GM10248 (cell line): Measurements from ENCODE around the gene TYR.
"Not testable (repeated sequence)": the region's sequence is repeated elsewhere in the genome, so short reads cannot be mapped to it uniquely, and the experiment has no call there.

ENCODE experiments used
- CTCF ChIA-PET: fragments of 300-600 bp; sonication (Branson Sonifier 250); formaldehyde crosslinking; extraction: SDS; loops from one replicate; lab custom pipeline; 2021; ENCODE audit warnings: antibody characterized with exemption; lab: Yijun Ruan, JAX
- POLR2A ChIA-PET: fragments of 350-650 bp; sonication (Branson Sonifier 250); formaldehyde crosslinking; extraction: SDS; loops from one replicate; lab custom pipeline; 2020; ENCODE audit warnings: antibody characterized with exemption; lab: Yijun Ruan, JAX
- DNase-seq: peaks from one replicate; pipeline ENCODE4 v3.0.0; 2012; ENCODE audit errors: extremely low spot score
- TF ChIP-seq, protein P1 (sequence below): IDR thresholded peaks from 2 replicates; pipeline ENCODE4 v1.5.1; 2012; ENCODE audit warnings: mild to moderate bottlenecking, low read depth; ENCODE audit errors: extremely low read depth, missing control alignments, control extremely low read depth

Gene TYR

DNA sequence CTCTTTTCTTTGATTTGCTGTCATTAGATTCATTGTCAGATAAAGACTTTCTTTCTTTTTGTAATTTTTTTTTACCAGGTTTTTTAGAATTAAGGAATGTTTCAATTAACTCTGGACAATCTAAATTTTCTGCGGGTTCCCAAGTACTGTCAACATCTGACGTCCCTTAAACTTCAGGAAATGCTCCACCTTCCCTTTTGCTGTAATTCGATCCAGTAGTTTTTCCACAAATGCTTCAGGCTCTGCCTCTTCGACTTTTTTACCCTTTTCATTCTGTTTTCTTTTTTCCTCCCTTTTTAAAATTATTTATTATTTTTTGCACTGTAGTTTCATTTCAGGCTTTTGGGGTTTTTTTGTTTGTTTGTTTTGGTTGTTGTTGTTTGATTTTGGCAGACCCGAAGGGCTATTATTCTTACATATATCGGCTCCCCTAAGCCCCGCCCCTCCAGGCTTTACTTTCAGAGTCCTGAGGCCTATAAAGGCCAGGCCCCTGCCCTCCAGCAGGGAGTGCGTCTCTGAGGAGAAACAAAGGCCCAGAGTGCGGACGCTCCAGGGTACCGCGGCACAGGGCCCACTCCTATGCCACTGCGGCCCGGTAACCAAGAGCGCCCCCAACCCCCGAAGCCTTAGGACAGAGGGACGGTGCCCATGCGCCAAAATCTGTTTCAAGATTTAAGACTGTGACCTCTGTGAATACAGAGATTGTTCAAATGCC lies 116.4 kb downstream of the TYR start:
- TF ChIP-seq, protein P1, sequence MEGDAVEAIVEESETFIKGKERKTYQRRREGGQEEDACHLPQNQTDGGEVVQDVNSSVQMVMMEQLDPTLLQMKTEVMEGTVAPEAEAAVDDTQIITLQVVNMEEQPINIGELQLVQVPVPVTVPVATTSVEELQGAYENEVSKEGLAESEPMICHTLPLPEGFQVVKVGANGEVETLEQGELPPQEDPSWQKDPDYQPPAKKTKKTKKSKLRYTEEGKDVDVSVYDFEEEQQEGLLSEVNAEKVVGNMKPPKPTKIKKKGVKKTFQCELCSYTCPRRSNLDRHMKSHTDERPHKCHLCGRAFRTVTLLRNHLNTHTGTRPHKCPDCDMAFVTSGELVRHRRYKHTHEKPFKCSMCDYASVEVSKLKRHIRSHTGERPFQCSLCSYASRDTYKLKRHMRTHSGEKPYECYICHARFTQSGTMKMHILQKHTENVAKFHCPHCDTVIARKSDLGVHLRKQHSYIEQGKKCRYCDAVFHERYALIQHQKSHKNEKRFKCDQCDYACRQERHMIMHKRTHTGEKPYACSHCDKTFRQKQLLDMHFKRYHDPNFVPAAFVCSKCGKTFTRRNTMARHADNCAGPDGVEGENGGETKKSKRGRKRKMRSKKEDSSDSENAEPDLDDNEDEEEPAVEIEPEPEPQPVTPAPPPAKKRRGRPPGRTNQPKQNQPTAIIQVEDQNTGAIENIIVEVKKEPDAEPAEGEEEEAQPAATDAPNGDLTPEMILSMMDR, result no peak
- CTCF ChIA-PET, result no interaction called here
- no peak for DNase-seq
- POLR2A ChIA-PET, result no interaction called here

DNA sequence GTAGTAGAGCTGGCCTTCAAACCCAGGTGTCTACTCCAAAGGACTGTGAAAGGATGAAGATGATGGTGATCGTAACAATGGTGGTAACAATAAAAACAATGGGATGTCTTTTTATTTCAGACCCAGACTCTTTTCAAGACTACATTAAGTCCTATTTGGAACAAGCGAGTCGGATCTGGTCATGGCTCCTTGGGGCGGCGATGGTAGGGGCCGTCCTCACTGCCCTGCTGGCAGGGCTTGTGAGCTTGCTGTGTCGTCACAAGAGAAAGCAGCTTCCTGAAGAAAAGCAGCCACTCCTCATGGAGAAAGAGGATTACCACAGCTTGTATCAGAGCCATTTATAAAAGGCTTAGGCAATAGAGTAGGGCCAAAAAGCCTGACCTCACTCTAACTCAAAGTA lies 117.3 kb downstream of the TYR start:
- POLR2A ChIA-PET, CTCF ChIA-PET, DNase-seq: not testable (repeated sequence)

DNA sequence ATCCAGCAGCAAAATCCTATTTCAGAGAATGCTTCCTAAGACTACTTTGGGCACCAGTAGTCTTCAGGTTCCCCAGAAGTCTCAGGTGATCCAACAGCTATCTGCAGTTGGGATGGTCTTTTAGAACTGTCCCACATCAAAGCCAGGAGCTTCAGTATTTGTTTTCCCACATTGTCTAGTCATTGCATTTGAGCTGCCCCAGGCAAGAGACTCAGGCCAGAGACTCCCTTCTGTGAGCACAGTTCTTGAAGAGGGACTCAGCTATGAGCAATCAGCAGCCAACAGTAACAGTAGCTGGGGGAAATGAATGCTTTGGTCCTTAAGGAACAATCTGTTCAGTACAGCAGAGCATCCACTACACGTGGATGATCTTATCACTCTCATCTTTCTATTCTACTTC lies 125.4 kb downstream of the TYR start:
- DNase-seq, POLR2A ChIA-PET, CTCF ChIA-PET: not testable (repeated sequence)

DNA sequence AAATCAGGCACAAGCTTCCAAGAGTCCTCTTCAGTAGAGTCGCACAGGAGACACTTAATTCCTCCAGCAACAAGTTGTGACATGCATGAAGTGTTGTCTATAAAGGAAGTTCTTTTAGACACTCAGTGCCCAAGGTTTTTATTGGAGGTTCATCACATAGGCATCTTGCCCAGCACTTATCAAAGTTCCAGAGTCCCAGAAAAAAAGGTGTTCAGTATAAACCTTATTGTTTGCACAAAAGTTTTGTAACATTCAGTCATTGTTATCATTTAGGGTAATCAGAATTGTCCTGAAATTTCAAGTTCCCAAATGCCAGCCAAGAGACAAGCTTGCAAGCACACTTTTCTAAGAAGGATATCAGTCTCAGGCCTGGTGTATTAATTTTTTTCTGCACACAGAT lies 130.6 kb downstream of the TYR start:
- CTCF ChIA-PET, DNase-seq, POLR2A ChIA-PET: not testable (repeated sequence)

DNA sequence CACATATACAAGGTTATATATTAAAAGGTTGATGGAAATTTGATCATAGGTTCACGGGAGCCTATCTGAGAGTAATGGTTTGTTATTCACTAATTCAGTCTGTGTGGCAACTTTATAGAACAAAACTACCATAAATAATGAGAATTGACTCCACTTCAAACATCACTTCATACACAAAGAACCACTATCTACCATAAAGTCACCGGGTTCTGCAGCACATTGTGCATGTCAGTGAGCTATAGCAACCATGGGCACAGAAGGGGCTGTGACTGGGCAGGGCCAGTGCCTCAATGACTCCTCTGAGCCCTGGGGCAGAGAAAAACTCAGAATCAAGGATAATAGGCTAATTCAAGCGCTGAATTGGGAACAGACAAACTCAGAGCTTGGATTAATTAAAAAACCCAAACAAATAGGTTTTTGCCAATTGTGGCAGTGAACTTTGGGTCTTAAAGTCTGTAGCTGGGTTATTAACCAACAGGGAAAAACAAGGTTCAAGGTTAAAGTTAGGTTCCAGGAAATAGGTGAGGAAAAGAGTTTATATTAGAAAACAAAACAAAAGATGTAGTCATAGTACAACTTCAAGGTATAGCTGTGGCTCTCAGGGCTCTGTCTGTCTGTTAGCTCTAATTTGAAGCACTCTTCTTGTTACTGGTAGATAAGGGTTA lies 131.8 kb downstream of the TYR start:
- DNase-seq, CTCF ChIA-PET: not testable (repeated sequence)

DNA sequence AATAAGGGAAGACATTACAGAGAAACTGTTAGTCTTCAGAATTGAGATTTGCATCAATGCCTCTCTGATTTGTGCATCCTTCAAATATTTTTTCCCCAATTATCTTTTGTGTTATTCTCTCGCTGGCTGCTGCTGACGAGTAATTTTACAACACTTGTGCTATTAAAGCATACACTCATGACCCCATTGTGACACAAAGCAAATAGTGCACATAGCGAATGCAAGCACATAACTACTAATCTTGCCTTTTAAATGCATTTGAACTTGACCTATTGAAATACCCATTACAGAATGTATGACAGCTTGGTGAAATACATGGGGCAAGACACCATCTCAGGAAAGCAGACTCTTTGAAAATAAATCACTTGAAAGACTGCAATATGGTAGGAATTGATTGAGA lies 132.9 kb downstream of the TYR start:
- POLR2A ChIA-PET, result interaction anchor here (0.7 kb wide), 1 partner anchor 9 kb away, joined by 4 read pairs; no protein-coding TSS in a partner anchor
- CTCF ChIA-PET, DNase-seq: not testable (repeated sequence)

More for the DNA sequence above, 131.8 kb downstream of the TYR start:
- POLR2A ChIA-PET, result not testable (repeated sequence)

DNA sequence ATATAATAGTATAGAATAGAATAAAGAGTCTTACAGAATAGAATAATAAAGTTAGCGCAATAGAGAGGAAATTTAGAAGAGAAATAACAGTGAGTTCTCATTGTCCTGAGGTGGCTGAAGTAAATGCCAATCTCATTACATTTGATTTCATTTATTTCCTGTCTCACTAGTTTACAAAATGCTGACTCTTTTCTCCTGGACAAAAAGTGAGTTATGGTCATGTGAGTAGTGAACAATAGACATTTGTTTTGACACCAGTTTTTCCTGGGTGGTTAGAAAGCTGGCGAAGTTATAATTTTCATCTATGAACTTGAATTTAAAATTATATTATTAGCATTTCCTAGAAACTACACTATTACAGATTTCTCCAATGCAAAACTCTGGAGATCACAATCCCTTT lies 143.7 kb downstream of the TYR start:
- TF ChIP-seq, protein P1, result no peak
- ChIA-PET CTCF (no interaction called here), POLR2A (no interaction called here)
- DNase-seq, result no peak

DNA sequence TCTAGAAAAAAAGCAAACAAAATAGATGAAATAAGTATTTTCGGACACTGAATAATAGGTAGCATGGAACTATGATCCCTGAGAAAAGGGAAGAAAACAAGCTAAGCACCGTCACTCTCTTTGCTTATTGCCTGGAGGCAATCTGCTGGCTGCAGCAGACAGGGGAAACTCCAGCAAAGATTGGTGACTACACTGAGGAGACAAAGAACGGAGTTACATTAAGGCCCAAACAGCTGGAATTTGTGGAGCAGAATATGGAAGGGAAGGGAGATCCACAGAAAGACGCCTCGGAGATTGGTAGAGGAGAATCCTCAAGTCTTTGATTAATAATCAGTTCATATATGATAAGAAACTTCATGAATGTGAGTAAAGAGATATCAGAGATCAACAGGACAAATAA lies 150.2 kb downstream of the TYR start:
- ChIA-PET CTCF (no interaction called here), POLR2A (no interaction called here)
- no peak for DNase-seq
- TF ChIP-seq, protein P1, result no peak

DNA sequence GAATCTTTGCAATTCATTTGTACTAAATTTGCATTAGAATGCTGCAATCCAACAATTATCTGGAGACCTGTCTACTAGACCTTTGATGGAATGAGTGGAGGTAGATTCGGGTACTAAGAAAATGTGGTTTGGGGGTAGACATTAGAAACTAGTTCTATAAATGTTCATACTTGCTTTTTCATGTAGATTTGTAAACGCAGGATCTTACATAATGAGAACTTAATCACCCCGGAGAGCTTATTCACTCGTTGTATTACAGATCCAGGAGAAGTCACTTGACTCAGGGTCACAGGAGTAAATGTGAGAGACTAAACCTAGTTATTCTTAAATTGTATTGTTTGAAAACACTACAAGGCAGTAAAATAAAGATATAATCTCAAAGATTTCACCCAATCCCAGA lies 154.3 kb downstream of the TYR start:
- POLR2A ChIA-PET, DNase-seq, CTCF ChIA-PET: not testable (repeated sequence)

DNA sequence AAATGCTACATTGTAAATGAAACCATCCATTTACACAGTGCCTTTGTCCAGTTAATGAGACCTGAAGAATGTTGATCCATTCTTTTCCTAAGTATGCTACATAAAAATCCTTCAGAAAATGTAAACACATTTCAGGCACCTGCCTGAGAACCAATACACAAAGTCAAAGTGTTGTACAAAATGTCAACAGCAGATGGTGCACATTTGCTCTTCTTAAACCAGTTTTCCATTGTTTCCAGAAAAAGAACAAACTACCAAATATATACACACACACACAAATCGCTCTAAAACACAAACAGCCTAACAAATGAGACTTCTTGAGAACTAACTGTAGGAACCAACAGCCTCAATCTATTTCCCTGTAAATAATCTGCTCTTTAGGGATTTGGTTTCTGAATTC lies 156.0 kb downstream of the TYR start:
- CTCF ChIA-PET, POLR2A ChIA-PET, DNase-seq: not testable (repeated sequence)

DNA sequence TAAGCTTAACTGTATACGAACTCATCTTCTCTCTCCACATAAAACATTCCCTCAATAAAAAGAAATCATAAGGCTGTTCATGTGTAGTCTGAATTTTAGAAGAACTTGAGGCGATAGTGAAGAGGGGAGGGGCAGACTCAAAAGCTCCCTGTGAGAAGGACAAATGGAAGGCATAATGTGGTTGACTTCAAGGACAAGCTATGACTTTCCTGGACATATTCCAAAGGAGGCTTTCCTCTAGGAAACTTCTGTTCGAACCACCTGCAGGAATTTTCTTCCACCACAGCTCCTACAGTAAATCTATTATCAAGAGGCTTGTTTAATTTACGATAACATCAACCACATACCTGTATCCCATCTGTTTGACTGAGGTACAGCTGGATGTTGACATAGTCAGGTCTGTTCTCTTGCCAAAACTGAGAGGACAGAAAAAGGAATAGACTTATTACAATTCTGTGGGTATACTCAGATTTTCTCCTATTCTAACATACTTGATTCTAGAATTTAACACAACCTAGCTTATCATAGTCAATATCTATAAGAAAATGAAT lies 159.5 kb downstream of the TYR start:
- CTCF ChIA-PET, POLR2A ChIA-PET, DNase-seq: not testable (repeated sequence)

DNA sequence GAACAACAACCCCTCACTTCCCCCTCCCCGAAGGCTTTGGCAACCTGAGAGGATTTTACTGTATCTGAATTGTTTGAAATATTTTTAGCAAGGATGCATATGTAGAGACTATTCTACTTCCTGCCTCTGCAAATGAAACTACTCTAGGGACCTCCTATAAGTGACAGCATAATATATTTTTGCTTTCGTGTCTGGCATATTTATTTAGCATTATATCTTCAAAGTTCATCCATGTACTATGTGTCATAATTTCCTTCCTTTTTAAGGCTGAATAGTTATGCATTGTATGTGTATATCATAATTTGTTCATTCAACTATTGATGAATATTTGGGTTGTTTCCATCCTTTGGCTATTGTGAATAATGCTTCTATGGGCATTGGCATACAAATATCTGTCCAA lies 160.4 kb downstream of the TYR start:
- DNase-seq, POLR2A ChIA-PET, CTCF ChIA-PET: not testable (repeated sequence)

DNA sequence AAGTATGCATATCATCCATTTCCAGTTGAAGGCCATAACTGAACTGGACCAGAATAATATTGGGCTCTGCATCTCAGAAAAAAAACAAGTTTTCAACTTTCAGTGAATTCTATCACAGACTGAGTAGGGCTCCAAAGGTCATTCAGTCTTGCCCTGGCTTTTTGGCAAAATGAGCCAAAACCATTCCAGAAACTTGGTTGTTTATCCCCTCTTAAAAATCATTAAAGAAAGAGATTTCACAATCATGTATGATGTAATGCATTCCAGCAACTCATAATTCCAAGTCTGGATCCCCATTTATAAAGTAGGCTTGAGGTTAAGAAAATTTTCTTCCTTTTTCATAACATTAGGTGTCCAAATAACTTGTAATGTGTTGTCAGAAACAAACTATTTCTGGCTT lies 162.8 kb downstream of the TYR start:
- CTCF ChIA-PET, POLR2A ChIA-PET, DNase-seq: not testable (repeated sequence)

DNA sequence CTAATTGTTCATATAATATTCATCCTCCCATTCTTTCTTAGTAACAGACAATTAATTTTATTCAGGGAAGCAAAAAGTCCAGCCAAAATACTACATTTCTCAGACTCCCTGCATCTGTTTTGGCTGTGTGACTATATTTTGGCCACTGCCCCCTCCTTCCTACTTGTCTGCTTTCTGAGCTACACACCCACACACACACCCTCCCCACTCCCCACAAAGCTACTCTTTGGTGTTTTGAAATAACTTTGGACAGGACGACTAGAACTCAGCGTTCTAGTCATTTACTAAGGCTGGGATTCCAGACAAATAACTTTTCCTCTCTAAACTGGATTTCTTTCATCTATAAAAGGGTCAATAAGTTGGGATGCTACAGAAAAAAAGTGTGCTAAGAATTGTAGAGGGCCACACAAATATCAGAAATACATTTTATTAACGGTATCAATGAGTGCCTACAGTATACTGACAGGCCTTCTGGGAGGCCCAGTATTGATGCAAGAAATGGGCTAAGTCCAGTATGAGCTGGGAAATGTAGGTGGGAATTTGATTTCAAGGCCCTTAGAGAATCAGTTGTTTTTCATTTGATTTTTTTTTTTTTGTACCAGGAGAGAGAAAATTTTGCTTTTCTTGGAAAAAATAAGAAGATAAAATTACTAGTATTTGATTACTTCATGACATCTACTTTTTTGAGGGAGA lies 165.4 kb downstream of the TYR start:
- CTCF ChIA-PET, POLR2A ChIA-PET, DNase-seq: not testable (repeated sequence)
